ENCODE data around the gene PLCXD1.
"Not testable (repeated sequence)": the region's sequence is repeated elsewhere in the genome, so short reads cannot be mapped to it uniquely, and the experiment has no call there.

Gene PLCXD1

GRCh38 chrX:292900-293897, 12.0 kb downstream of the PLCXD1 start:
- no peak for DNase-seq (ENCODE audit: low read depth)

GRCh38 chrX:295136-295535, 14.0 kb downstream of the PLCXD1 start:
- DNase-seq (ENCODE audit: low read depth): no peak

DNA sequence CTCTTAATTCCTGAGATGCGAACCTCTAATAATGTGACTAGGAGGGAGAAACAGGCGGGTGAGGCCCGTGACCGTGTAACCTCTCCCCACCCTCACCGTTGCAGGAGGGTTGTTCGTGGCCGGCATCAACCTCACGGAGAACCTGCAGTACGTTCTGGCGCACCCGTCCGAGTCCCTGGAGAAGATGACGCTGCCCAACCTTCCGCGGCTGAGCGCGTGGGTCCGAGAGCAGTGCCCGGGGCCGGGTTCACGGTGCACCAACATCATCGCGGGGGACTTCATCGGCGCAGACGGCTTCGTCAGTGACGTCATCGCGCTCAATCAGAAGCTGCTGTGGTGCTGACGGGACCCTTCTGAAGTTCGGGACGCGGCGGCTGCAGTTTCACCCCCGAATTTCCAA, 17.8 kb downstream of the PLCXD1 start:
- DNase-seq (ENCODE audit: low read depth): no peak

DNA sequence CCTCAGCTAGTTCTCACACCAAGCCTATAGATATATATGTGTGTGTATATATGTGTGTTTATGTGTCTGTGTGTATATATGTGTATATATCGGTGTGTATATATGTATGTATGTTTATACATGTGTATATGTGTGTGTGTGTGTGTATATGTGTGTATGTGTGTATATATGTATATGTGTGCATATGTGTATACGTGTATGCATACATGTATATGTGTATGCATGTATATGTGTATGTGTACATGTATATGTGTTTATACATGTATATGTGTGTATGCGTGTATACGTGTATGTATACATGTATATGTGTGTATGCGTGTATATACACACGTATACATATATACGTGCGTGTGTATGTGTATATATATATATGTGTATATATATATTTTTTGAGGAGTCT, 19.2 kb downstream of the PLCXD1 start:
- no peak for DNase-seq (ENCODE audit: low read depth)

GRCh38 chrX:302975-303374, 21.8 kb downstream of the PLCXD1 start:
- DNase-seq (ENCODE audit: low read depth): no peak

DNA sequence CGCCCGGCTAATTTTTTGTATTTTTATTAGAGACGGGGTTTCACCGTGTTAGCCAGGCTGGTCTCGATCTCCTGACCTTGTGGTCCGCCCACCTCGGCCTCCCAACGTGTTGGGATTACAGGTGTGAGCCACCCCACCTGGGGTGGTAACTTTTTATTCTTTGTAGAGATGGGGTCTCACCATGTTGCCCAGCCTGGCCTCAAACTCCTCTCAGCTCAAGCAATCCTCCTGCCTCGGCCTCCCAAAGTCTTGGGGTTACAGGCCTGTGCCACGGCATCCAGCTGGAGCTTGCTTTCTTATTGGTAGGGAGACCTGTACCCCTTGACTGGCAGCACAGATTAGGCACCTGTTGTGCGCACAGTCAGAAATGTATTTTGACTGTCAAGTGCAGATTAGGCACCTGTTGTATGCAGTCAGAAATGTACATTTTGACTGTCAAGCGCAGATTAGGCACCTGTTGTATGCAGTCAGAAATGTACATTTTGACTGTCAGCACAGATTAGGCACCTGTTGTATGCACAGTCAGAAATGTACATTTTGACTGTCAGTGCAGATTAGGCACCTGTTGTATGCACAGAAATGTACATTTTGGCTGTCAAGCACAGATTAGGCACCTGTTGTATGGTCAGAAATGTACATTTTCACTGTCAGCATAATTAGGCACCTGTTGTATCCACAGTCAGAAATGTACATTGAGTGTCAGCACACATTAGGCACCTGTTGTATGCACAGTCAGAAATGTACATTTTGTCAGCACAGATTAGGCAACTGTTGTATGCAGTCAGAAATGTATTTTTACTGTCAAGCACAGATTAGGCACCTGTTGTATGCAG, 24.8 kb downstream of the PLCXD1 start:
- not testable (repeated sequence) for DNase-seq (ENCODE audit: low read depth)

GRCh38 chrX:306614-307251, 25.6 kb downstream of the PLCXD1 start:
- DNase-seq (ENCODE audit: low read depth): not testable (repeated sequence)

DNA sequence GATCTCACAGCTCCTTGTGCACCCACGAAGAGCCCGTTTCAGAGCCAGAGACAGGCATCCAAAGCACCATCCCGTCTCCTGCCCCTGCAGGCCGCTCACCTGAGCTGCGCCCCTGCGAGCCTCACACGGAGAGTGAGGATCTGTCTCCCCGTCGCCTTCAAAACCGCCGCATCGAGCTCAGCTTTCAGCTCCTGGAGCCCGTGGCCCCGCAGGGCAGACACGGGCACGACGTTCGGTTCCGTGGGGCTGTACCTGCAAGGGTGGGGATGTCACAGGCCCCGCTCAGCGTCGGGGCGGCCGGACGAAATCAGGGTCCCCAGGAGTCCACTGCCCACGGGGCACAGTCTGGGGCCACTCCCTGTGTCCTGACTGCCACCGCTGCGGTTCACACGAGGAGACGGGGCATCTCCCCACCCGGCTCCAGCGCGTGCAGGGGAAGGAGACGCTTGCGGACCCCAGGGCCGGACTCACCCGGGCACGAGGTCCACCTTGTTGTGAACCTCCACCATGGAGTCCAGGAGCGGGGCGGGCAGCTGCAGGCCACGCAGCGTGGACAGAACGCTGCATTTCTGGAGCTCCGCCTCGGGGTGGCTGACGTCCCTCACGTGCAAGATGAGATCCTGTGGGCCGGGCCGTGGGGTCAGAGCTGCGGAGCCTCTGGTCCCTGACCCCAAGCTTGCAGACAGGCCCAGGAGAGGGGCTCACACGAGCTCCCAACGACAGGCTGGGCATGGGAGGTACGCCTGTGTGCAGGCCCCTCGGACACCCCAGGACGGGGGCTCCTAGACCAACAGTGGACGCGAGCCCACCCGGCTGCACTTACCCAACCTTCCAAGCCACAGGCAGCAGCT, 26.3 kb downstream of the PLCXD1 start:
- DNase-seq (ENCODE audit: low read depth): no peak

GRCh38 chrX:308821-309520, 27.8 kb downstream of the PLCXD1 start:
- DNase-seq (ENCODE audit: low read depth): no peak

GRCh38 chrX:310621-311155, 29.5 kb downstream of the PLCXD1 start:
- DNase-seq (ENCODE audit: low read depth): no peak

GRCh38 chrX:311156-312129, 30.3 kb downstream of the PLCXD1 start:
- DNase-seq (ENCODE audit: low read depth): no peak

DNA sequence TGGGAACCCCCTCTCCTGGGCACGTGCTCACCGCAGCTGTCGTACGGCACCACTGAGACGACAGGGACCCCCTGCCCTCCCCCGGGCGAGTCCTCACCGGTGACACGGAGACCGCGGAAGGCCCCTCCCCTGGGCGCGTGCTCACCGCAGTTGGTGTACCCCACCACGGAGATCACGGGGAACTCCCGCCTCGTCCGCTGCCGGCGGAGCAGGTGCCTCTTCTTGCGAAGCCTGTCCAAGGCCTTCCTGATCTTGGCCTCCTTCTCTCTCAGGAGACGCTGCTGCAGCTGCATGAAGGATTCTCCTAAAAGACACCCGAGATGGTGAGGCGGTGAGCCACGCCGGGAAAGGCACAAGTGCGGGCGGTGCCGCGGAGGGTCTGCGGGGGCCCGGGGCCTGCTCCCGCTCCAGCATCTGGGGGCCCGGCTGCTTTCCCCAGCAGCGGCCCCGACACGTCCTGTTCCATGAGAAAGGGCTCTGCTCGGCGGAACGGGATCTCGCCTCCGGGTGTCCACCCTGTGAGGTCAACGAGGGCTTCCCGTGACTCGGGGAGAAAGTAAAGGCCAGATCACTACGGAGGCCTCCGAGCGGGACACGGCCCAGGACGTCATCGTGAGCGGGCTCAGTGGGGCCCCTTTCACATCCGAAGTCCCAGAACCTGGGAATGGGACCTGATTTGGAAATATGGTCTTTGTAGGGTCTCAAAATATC, 31.6 kb downstream of the PLCXD1 start:
- no peak for DNase-seq (ENCODE audit: low read depth)

DNA sequence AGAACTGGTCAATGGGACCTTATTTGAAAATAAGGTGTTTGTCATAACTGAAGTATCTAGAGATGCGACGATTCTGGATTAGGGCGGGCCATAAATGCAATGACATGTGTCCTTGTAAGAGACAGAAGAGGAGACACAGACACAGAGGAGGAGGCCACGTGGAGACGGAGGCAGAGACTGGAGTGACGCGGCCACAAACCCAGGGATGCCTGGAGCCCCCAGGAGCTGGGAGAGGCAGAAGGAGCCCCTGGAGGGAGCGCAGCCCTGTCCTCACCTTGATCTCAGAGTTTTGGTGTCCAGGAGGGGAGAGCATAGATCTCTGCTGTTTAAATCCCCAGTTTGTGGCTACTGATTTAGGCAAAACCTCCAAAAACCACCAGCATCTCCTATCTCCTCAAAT, 32.4 kb downstream of the PLCXD1 start:
- no peak for DNase-seq (ENCODE audit: low read depth)

- no peak for DNase-seq (ENCODE audit: low read depth)
Measured at GRCh38 chrX:314049-314448, 32.9 kb downstream of the PLCXD1 start.

DNA sequence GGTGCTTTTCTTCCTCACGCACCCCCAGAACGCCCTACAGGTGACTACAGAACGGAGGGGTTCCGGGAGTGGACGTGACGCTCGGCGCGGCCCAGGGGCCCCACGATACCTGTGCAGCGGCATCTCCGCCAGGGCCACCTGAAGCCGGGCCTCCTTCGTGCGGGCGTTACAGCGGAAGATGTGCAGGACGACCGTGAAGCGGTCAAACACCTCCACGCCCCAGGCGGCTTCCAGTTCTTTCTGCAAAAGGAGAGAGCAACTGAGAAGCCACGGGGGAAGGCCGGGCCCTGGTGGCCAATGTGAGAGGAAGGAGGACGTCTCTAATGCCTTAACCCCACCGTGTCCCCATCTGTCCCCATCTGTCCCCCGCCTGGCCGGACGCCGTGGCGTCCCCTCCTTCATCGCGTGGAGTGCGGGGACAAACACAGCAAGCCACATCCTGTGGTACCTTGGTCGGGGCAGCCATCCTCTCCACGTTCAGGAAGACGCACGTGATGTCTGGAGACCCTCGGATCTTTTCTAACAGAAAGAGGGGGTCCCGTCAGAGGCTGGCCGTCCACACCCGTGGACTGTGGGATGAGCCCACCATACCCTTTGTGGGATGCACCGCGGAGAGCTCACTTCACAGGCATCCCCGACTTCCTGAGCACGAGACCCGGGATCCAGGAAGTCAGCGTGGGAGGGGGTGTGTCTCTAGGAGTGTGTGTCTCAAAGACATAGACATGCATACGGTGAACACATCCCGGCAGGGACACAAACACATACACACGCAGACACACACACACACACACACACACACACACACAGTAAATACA, 33.8 kb downstream of the PLCXD1 start:
- DNase-seq (ENCODE audit: low read depth): no peak

GRCh38 chrX:316351-317325, 35.5 kb downstream of the PLCXD1 start:
- DNase-seq (ENCODE audit: low read depth): no peak

Data from T follicular helper cell (primary cell).